Right cardiac atrium (tissue), 5 donors: ENCODE results near the gene ANAPC2. TPM values are rescaled to one million over a fixed set of nuclear protein-coding genes. Genes with fewer than 3 reads are reported as not detected.

Source experiments
- ATAC-seq, 2 donors: fragments of 200-7000 bp; cut with Tn5 transposase; one replicate each; pipeline versions ENCODE4 v1.8.0 to v1.9.1; 2020; ENCODE audit warnings: moderate library complexity in 2 of 2, mild to moderate bottlenecking in 1 of 2
- DNase-seq, 3 donors: peaks; one replicate each; pipeline ENCODE4 v3.0.0-alpha.2; 2020
- H3K27ac ChIP-seq: one replicate; pipeline ENCODE4 v1.5.1; 2013; ENCODE audit warnings: mild to moderate bottlenecking, low read length, control low read depth, moderate library complexity
- H3K27me3 ChIP-seq: one replicate; pipeline ENCODE4 v1.6.1; 2013; ENCODE audit not compliant: control insufficient read depth, insufficient read depth
- H3K4me1 ChIP-seq: one replicate; pipeline ENCODE4 v1.6.1; 2013; ENCODE audit warnings: low read length; ENCODE audit not compliant: control insufficient read depth, insufficient read depth
- H3K4me3 ChIP-seq: one replicate; pipeline ENCODE4 v1.5.1; 2013; ENCODE audit warnings: low read length, control low read depth
- H3K9me3 ChIP-seq: one replicate; pipeline ENCODE4 v1.6.1; 2013; ENCODE audit warnings: low read length; ENCODE audit not compliant: control insufficient read depth
- WGBS: extraction: QIAGEN DNeasy Blood & Tissue Kit; methylation state at CpG from one replicate; pipeline ENCODE4 v1.1.7; 2013; 5-methylcytosine and 5-hydroxymethylcytosine counted together
- intact Hi-C, 4 donors: fragments of 100-400 bp; cut with DNase I; formaldehyde crosslinking; loops; one replicate each; pipeline versions ENCODE4 v1.11.0 to v1.14.0; 2022 to 2023
- polyA plus RNA-seq: library from polyadenylated mRNA; stranded (reverse); fragments of 200-250 nt; gene quantifications from one replicate; pipeline ENCODE4 v1.2.3, GENCODE V29; 2013
- total RNA-seq, 4 donors: library from RNA; stranded (reverse); fragmentation: NEBNext Ultra II Directional; extraction: Animal tissue kit (Norgen Biotek cat#: 25700); gene quantifications; one replicate each; pipeline ENCODE4 v1.2.1, GENCODE V29; 2021
- donor health status: healthy with polysubstance abuse.
- donor health status: DM: no; HTN: yes; CAD: no.
- donor health status: DM: no; HTN: no; CAD: no.
- donor health status: DM: no; HTN: yes; CAD: no; lungs with severe emphysema.
- donor health status: DM: yes; HTN: yes; CAD: no.

The ANAPC2 gene
- total and polyA plus RNA-seq, 5 donors: 26.6 to 45.7 (median 32.3) TPM

DNA sequence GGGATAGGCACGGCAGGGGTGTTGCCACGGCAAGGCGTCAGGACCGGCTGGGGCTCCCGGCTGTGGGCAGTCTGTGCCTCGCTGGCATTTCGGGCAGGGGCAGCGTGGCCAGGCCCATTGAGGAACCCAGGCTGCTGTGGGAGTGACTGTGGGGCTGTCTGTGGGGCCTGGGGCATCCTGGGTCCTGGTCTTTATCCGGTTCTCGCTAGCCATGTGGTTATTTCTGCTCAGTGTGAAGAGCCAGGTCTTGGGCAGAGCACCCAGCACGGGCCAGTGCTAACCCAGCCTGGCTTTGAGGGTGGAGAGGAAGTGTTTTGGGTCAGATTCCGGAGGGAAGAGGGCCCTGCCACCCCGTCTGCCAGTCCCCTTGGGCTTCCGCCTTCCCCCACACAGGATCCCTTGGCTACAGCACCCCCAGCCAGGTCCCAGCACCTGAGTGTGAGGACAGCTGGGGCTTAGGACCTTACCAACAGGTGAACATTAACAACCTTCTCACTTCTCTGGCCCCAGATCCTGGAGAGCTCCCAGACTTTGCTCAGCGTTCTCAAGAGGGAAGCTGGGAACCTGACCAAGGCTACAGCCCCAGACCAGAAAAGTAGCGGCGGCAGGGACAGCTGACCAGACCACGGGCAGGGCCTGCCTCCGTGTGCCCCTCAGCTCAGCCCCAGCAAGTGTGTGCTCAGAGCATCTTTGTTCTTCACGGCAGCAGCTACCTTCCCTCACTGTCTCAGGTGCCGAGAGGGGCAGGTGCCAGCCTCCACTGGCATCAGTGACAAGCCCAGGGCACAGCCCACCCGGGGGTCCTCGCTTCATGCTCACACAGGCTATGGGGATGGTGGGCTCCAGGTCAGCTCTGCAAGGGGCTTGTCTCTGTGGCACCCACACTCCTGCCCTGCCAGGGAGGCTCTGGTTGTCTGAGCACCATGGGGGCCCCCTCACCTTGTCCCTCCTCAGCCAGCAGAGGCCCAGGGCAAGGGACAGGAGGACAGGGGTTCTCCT lies 1.2 kb upstream of the ANAPC2 start:
- Histone ChIP-seq H3K27ac (peak overlapping the region; percentile 66), H3K9me3 (no peaks in the 10 kb centered on the region), H3K4me1 (peaks cover 12% of the 10 kb centered on the region), H3K4me3 (peak overlapping the region; percentile 71), H3K27me3 (no peaks in the 10 kb centered on the region)
- ATAC-seq (no peak), DNase-seq (no peak)
- intact Hi-C loops: no loop called here
- 31% methylated on average over 23 of the region's 23 CpGs for WGBS

DNA sequence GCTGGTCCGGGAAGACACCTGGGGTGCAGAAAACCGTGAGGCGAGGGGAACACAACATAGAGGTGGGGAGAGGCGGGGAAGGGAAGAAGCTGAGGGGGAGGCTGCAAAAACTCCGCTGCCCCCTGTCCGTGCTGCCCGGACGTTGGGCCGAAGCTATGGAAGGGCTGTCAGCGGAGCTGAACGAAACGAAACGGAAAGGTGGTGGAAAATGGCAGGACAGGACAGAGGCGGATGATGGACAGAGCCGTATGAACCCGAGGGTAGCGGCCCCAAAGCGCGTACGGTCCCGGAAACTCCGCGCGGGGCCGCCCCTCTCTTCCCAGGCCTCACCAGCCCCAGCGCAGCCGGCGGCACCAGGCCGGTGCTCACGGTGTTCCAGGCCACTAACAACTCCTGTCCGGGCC lies 272 bp downstream of the ANAPC2 start:
- Histone ChIP-seq H3K4me3 (peak overlapping the region; percentile 71), H3K4me1 (peaks cover 12% of the 10 kb centered on the region), H3K27ac (peak overlapping the region; percentile 31), H3K9me3 (no peaks in the 10 kb centered on the region), H3K27me3 (no peaks in the 10 kb centered on the region)
- under 1% methylated on average over 31 of the region's 31 CpGs for WGBS
- DNase-seq (no peak), ATAC-seq (no peak)
- intact Hi-C loops: no loop called here

DNA sequence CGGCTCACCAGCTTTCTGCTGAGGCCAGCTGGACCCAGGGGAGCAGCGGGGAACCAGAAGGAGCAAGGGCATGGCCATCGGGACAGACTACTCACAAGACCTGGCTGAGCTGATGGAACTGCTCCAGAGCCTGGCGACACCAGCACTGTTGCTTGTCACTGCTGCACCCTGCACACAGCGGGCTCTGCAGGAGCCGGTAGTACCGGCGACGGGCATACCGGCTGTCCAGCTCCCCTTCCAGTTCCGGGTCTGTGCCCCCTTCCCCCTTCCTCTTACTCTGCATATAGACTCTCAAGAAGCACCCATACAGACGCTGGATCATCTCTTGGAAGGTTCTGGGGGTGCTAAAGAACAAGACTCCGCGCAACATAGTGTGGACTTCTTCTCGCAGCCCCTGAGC lies 974 bp downstream of the ANAPC2 start:
- peak overlapping the region; percentile 71 for H3K4me3 ChIP-seq
- 85% methylated on average over 15 of the region's 15 CpGs for WGBS
- intact Hi-C loops: no loop called here
- DNase-seq (no peak), ATAC-seq (no peak)
- no peaks in the 10 kb centered on the region for H3K27me3 ChIP-seq
- no peaks in the 10 kb centered on the region for H3K9me3 ChIP-seq
- peaks cover 12% of the 10 kb centered on the region for H3K4me1 ChIP-seq
- H3K27ac ChIP-seq: no peak overlapping the region

DNA sequence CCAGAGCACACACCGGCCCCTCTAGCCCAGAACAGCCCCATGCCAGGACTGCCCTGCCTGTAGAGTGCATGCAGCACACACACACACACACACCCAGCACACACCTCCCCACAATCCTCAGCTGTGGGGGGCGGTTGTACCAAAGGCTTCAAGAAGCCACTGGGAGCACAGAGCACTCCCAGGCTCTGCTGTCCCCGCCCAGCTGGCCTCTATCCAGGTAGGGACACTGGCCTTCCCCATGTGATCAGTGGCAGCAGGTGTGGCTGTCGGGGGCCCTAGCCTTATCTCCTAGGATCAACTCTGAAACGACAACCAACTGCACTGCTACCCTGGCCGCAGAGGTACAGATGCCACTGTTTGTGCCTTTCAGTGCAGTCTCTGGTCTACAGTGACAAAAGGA lies 2.0 kb downstream of the ANAPC2 start:
- Histone ChIP-seq H3K4me3 (no peak overlapping the region), H3K9me3 (no peaks in the 10 kb centered on the region), H3K4me1 (peaks cover 12% of the 10 kb centered on the region), H3K27ac (no peak overlapping the region), H3K27me3 (no peaks in the 10 kb centered on the region)
- intact Hi-C loops: no loop called here
- WGBS: 79% methylated on average over 6 of the region's 6 CpGs
- ATAC-seq: no peak
- DNase-seq: no peak

DNA sequence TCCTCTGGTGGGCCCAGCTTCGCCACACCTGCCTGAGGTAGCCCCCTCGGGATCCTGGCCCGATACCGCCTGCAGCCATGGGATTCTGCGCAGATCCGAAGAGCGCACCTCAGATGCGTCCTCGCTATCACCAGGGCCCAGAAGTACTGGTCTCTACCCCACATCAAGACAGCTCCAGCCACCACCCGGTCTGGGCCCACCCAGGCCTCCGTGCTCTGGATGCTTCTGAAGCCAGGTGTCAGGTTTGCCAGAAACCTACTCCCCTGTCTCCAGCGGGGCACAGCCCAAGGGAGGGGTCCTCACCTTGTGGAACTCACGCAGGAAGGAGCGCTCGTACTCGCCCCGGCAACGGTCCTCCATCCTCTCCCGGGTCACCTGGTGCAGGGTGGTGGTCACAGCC lies 2.4 kb downstream of the ANAPC2 start:
- intact Hi-C loops: no loop called here
- DNase-seq: no peak
- WGBS: 92% methylated on average over 19 of the region's 19 CpGs
- no peak overlapping the region for H3K27ac ChIP-seq
- H3K9me3 ChIP-seq: no peaks in the 10 kb centered on the region
- H3K4me1 ChIP-seq: peaks cover 12% of the 10 kb centered on the region
- no peak for ATAC-seq
- no peaks in the 10 kb centered on the region for H3K27me3 ChIP-seq
- no peak overlapping the region for H3K4me3 ChIP-seq

DNA sequence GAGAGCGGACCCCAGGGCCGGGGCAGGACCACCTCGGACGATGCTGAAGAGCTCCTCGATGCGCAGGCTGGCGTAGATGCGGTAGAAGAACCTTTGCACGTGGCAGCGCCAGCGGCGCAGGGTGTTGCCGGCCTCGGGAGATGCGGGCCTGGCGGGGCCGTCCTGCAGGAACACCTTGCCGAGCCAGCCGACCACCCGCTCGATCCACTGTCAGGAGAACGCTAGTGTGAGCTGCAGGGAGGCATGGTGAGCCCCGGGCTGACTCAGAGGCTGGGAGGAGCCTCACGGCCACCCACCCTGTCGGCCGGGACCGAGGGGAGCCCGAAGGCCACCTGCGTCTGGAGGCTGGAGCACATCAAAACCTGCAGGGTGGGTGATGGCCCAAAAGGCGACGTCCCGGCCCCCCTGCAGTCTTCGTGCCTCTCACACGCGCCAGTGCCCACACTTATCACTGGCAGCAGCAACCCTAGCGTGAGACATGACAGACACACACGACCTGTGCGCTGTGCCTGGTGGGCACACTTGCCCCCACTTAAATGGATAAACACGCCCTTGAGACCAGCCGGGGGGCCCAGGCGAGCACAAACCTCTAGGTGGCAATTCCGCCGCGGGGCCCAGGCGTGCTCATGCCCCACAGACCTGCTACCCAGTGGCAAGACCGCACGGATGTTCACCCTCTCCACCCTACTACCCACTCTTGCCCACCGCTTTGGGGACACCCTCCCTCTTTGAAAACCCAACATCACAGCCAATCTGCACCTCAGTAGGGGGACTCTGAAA lies 3.3 kb downstream of the ANAPC2 start:
- 93% methylated on average over 48 of the region's 48 CpGs for WGBS
- H3K27ac ChIP-seq: no peak overlapping the region
- ATAC-seq (no peak), DNase-seq (no peak)
- H3K4me1 ChIP-seq: peaks cover 12% of the 10 kb centered on the region
- intact Hi-C loops: no loop called here
- no peak overlapping the region for H3K4me3 ChIP-seq
- H3K27me3 ChIP-seq: no peaks in the 10 kb centered on the region
- H3K9me3 ChIP-seq: no peaks in the 10 kb centered on the region

DNA sequence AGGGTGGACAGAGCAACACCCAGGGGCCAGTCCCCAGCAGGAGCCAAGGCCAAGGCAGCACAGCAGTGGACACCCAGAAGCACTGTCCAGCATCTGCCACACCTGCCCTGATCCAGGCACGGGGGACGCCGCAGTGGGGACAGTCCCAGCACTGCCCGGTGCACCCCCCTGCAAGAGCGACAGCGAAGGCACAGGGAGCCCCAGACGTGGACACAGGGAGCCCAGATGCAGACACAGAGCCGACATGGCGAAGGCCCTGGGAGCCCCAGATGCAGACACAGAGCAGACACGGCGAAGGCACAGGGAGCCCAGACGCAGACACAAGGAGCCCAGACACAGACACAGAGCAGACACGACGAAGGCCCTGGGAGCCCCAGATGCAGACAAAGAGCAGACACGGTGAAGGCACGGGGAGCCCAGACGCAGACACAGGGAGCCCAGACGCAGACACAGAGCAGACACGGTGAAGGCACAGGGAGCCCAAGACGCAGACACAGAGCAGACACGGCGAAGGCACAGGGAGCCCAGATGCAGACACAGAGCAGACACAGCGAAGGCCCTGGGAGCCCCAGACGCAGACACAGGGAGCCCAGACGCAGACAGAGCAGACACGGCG lies 4.3 kb downstream of the ANAPC2 start:
- WGBS: 93% methylated on average over 27 of the region's 27 CpGs
- ATAC-seq: no peak
- H3K27me3 ChIP-seq: no peaks in the 10 kb centered on the region
- intact Hi-C loops: no loop called here
- no peak overlapping the region for H3K4me3 ChIP-seq
- H3K9me3 ChIP-seq: no peaks in the 10 kb centered on the region
- DNase-seq: no peak
- peaks cover 9% of the 10 kb centered on the region for H3K4me1 ChIP-seq
- no peak overlapping the region for H3K27ac ChIP-seq

DNA sequence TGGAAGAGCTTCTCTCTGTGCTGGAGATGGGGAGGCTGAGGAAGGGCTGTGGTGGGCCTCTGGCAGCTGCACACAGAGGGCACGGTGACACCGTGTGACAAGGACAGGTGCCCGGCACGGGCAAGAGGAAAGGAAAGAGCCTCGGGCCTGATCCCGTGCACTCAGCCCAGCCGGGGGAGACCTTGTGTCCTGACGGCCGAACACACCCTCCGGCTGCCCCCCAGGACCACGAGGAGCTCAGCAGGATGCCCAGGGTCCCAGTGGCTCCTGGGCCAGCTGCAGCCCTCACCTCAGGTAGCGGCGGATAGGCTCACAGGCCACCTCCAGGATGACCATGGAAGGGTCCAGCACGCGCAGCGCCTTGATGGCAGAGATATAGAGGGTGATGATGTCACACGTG lies 5.5 kb downstream of the ANAPC2 start:
- H3K27ac ChIP-seq: no peak overlapping the region
- H3K9me3 ChIP-seq: no peaks in the 10 kb centered on the region
- no peak overlapping the region for H3K4me3 ChIP-seq
- intact Hi-C loops: no loop called here
- no peaks in the 10 kb centered on the region for H3K27me3 ChIP-seq
- DNase-seq (no peak), ATAC-seq (no peak)
- WGBS: 88% methylated on average over 17 of the region's 17 CpGs
- peaks cover 9% of the 10 kb centered on the region for H3K4me1 ChIP-seq

DNA sequence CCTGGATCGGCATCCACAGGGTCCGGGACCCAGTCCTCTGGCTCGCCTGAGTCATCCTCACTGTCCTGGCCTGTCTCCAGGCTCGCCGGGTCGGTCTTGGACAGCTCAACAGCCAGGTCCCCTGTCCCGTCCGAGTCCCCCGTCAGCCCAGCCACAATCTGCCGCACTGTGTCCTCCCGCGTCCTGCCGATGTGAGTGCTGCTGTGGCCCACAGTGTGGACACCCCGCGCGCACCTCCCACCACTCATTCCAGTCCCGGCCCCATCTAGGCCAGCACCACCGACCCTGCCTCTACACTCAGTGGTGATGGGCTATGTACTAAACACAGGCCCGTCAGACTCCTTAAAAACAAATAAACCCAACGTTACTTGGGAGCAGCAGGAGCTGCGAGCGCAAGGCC lies 6.7 kb downstream of the ANAPC2 start:
- no peak overlapping the region for H3K27ac ChIP-seq
- ATAC-seq (no peak), DNase-seq (no peak)
- intact Hi-C loops: no loop called here
- H3K4me3 ChIP-seq: no peak overlapping the region
- 92% methylated on average over 22 of the region's 22 CpGs for WGBS
- no peaks in the 10 kb centered on the region for H3K9me3 ChIP-seq
- H3K27me3 ChIP-seq: no peaks in the 10 kb centered on the region
- H3K4me1 ChIP-seq: peaks cover 2% of the 10 kb centered on the region

DNA sequence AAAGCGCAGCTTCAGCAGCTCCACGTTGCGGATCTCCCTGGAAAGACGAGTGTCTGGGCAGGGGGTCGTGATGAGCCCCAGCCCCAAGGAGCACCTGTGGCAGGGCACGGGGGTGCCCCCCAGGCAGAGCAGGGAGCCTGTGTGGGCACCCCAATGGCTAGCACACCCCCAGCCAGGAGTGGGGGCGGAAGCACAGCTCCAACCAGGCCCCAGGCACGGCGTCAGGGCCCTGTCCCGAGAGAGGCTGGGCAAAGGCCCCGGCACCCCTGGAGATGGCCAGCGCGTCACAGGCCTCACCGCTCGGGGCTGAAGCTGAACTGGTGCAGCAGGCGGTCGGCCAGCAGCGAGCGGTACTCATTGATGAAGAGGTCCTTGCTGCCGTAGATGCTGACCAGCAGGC lies 7.9 kb downstream of the ANAPC2 start:
- H3K9me3 ChIP-seq: no peaks in the 10 kb centered on the region
- intact Hi-C loops: no loop called here
- no peak overlapping the region for H3K27ac ChIP-seq
- ATAC-seq (no peak), DNase-seq (no peak)
- no peak overlapping the region for H3K4me3 ChIP-seq
- no peaks in the 10 kb centered on the region for H3K4me1 ChIP-seq
- no peaks in the 10 kb centered on the region for H3K27me3 ChIP-seq
- 94% methylated on average over 20 of the region's 20 CpGs for WGBS

DNA sequence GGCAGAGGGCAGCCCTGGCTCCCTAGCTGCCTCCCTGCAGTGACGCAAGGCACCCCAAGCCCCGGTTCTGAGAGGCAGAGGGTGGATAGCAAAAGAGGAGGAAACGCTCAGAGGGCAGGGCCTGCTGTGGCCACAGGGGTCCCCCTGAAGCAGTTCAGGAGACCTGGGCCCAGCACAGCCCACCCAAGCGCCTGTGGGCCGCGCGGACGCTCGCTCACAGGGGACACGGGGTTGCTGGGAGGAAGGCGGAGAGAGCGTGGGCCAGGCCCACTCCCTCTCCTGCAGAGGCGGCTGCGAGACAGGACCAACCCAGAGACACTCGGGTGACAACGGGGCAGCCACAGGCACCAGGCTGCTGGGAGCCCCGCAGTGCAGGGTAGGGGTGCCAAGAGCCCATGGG lies 8.6 kb downstream of the ANAPC2 start:
- DNase-seq: no peak
- Histone ChIP-seq H3K27ac (no peak overlapping the region), H3K9me3 (no peaks in the 10 kb centered on the region), H3K4me3 (no peak overlapping the region), H3K4me1 (no peaks in the 10 kb centered on the region), H3K27me3 (no peaks in the 10 kb centered on the region)
- intact Hi-C loops: no loop called here
- 91% methylated on average over 17 of the region's 17 CpGs for WGBS
- ATAC-seq: no peak
